ENCODE data around the gene C16orf78.

The C16orf78 gene

GRCh38 chr16:49365711-49366509 is 7.7 kb upstream of the C16orf78 start:
- TF ChIP-seq CREB5 (CRISPR knock-in tag; IDR thresholded peaks at IDR 0.05; ENCODE audit: low read depth) (no peak), ZFP3 (CRISPR knock-in tag; IDR thresholded peaks at IDR 0.05) (no peak), TCF4 (CRISPR knock-in tag; IDR thresholded peaks at IDR 0.05; ENCODE audit: borderline replicate concordance) (no peak), RARB (CRISPR knock-in tag; IDR thresholded peaks at IDR 0.05) (no peak), CSDC2 (CRISPR knock-in tag; IDR thresholded peaks at IDR 0.05) (no peak), ZC3H10 (CRISPR knock-in tag; IDR thresholded peaks at IDR 0.05) (no peak)
- TF ChIP-seq, protein P1, sequence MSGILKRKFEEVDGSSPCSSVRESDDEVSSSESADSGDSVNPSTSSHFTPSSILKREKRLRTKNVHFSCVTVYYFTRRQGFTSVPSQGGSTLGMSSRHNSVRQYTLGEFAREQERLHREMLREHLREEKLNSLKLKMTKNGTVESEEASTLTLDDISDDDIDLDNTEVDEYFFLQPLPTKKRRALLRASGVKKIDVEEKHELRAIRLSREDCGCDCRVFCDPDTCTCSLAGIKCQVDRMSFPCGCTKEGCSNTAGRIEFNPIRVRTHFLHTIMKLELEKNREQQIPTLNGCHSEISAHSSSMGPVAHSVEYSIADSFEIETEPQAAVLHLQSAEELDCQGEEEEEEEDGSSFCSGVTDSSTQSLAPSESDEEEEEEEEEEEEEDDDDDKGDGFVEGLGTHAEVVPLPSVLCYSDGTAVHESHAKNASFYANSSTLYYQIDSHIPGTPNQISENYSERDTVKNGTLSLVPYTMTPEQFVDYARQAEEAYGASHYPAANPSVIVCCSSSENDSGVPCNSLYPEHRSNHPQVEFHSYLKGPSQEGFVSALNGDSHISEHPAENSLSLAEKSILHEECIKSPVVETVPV (CRISPR knock-in tag; IDR thresholded peaks at IDR 0.05) = no peak

DNA sequence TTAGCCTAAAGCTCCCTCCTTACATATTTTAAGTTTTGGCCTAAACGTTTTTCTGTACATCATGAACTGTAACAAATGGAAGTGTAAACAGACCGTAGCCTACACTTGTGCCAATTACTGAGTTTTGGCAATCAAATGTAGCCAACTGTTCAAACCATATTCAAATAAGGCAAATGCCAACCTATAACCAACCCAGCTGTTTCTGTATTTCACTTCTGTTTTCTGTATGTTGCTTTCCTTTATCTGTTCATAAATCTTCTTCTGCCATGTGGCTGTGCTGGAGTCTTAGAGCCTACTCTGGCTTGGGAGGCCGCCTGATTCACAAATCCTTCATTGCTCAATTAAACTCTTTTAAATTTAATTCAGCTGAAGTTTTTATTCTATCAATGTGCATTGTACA is 6.9 kb upstream of the C16orf78 start:
- ATAC-seq = no peak
- TF ChIP-seq, protein P2, sequence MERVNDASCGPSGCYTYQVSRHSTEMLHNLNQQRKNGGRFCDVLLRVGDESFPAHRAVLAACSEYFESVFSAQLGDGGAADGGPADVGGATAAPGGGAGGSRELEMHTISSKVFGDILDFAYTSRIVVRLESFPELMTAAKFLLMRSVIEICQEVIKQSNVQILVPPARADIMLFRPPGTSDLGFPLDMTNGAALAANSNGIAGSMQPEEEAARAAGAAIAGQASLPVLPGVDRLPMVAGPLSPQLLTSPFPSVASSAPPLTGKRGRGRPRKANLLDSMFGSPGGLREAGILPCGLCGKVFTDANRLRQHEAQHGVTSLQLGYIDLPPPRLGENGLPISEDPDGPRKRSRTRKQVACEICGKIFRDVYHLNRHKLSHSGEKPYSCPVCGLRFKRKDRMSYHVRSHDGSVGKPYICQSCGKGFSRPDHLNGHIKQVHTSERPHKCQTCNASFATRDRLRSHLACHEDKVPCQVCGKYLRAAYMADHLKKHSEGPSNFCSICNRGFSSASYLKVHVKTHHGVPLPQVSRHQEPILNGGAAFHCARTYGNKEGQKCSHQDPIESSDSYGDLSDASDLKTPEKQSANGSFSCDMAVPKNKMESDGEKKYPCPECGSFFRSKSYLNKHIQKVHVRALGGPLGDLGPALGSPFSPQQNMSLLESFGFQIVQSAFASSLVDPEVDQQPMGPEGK (CRISPR knock-in tag; IDR thresholded peaks at IDR 0.05; ENCODE audit: borderline replicate concordance) = no peak
- TF ChIP-seq TCF4 (CRISPR knock-in tag; IDR thresholded peaks at IDR 0.05; ENCODE audit: borderline replicate concordance) = no peak
- TF ChIP-seq TSHZ2 (CRISPR knock-in tag; IDR thresholded peaks at IDR 0.05) = no peak
- TF ChIP-seq BACH2 (CRISPR knock-in tag; IDR thresholded peaks at IDR 0.05; ENCODE audit: borderline replicate concordance) = no peak
- TF ChIP-seq ZNF70 (CRISPR knock-in tag; IDR thresholded peaks at IDR 0.05) = no peak

More at GRCh38 chr16:49365711-49366509, 7.7 kb upstream of the C16orf78 start:
- ATAC-seq = no peak

GRCh38 chr16:49369651-49370611 is 3.7 kb upstream of the C16orf78 start:
- no peak for ATAC-seq
- no peak for TF ChIP-seq SNAI2 (CRISPR knock-in tag; IDR thresholded peaks at IDR 0.05)
- no peak for TF ChIP-seq ZNF8 (CRISPR knock-in tag; IDR thresholded peaks at IDR 0.05)

- TF ChIP-seq TOX (CRISPR knock-in tag; IDR thresholded peaks at IDR 0.05; ENCODE audit: borderline replicate concordance) (no peak), ZFP30 (CRISPR knock-in tag; IDR thresholded peaks at IDR 0.05) (no peak), SNAI2 (CRISPR knock-in tag; IDR thresholded peaks at IDR 0.05) (no peak), RARB (CRISPR knock-in tag; IDR thresholded peaks at IDR 0.05) (no peak), ESRRG (CRISPR knock-in tag; IDR thresholded peaks at IDR 0.05) (no peak), ISL1 (CRISPR knock-in tag; IDR thresholded peaks at IDR 0.05) (no peak)
- no peak for ATAC-seq
Observed at GRCh38 chr16:49376206-49376605, 2.6 kb downstream of the C16orf78 start.
